GM21529 (cell line): ENCODE results near the gene RAB11FIP5.
"Not testable (repeated sequence)": the region's sequence is repeated elsewhere in the genome, so short reads cannot be mapped to it uniquely, and the experiment has no call there.

Experiments
- ATAC-seq: cut with Tn5 transposase; IDR thresholded peaks from one replicate; pipeline ENCODE4 v1.9.1; 2021; ENCODE audit not compliant: unreplicated experiment

The RAB11FIP5 gene

DNA sequence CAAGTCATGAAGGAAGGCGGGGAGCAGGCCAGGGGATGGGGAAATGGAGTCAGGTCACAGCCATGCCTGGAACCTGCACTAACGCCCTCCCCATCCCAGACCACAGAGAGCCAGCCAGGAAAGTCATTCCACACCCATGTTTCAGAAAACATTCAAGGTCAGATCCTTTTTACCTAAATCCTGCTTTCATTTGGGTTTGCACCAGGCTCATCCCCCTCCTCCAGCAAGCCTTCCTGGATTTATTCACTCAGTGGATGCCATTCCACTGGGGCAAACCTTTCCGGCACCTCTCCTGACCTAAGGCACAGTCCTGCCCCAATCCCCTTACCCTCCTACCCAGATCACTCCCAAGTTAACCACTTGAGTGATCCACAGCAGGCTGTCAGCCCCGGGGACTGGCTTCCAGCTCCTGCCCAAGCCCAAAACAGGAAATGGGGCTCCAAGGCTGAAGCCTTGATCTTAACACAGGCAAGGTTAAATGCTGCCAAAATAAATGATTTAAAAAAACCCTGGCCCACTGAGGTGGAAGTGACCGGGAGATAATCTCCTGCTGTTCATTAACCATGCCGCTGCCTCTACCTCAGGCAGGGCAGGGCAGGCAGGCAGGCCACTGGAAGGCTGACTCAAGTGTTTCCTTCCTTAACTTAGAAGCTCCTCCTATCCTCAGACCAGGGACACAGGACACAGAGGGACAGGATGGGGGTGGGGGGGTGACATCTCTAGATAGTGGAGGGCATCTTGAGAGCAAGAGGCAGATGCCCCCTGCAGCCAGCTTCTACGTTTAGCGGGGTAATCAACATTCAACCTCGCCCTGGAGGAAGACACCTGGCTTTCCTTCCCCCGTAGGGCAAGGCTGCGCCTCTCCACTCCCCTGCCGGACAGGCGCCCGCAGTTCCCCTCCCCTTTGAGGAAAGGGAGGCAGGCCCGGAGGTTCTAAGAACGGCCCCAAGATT is 1.4 kb downstream of the RAB11FIP5 start:
- no peak for ATAC-seq

GRCh38 chr2:73110168-73111072 is 2.3 kb downstream of the RAB11FIP5 start:
- no peak for ATAC-seq

- ATAC-seq, result no peak
Observed at GRCh38 chr2:73109431-73110167, 3.1 kb downstream of the RAB11FIP5 start.

DNA sequence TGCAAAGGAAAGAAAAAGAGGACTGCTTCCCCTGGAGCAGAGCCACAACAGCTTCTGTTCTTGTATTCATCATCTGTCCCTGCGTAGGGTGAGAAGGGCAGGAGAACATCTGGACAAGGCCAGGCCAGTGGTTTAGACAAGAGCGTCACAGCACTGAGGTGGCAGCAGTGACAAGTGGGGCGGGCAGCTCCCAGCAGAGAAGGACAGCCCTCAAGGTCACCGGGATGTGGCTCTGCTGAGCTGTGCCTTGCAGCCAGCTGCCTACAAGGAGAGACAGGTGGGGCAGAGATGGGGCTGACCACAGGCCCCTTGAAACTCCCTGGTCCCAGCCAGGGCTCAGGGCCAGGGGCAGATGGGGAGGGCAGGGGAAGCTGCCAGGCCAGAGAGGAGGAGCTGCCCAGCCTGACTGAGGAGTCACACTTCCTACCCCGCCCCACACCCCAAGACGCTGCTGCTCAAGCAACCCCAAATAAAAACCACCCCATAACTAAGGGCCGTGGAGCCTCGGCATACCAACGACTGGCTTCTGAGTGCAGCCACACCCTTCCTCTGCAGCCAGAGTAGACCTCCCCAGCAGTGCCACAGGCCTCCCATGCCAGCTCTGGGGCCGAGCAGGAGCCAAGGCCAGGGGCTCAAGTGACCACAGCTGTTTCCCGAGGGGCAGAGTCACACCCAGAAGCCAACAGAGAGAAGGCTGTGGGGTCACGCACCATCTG is 5.4 kb downstream of the RAB11FIP5 start:
- ATAC-seq, result no peak

- no peak for ATAC-seq
Observed at GRCh38 chr2:73106791-73107190, 6.0 kb downstream of the RAB11FIP5 start.

GRCh38 chr2:73105511-73105971 is 7.2 kb downstream of the RAB11FIP5 start:
- ATAC-seq, result no peak

GRCh38 chr2:73104933-73105332 is 7.8 kb downstream of the RAB11FIP5 start:
- ATAC-seq, result no peak

- no peak for ATAC-seq
Observed at GRCh38 chr2:73103018-73103542, 9.7 kb downstream of the RAB11FIP5 start.

DNA sequence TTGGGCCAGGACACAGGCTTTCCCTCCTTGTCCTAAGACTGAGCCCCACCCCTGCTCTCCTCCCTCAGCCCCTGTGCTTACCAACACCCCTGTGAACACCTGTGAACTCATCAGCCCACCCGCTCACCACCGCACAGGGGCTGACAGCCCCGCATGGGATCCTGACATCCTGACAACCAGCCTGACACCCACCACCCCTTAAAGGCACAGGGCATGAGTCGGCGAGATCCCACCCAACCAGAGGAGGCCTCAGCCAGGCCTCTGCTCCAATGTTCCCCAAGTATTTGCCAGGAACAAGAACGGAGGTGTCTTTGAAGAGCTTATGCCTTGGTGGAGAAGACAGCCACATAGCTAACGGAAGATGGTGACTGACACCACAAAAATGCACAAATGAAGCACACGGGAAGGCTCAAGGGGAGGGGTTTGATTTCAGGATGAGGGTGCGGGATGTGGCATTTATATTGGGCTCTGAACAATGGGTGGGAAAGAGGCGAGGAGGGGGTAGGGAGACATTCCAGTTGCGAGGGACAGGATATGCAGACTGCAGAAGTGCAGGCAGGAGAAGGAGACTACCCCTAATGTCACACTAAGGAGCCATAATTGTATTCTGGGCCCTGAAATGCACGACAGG is 11.0 kb downstream of the RAB11FIP5 start:
- no peak for ATAC-seq

DNA sequence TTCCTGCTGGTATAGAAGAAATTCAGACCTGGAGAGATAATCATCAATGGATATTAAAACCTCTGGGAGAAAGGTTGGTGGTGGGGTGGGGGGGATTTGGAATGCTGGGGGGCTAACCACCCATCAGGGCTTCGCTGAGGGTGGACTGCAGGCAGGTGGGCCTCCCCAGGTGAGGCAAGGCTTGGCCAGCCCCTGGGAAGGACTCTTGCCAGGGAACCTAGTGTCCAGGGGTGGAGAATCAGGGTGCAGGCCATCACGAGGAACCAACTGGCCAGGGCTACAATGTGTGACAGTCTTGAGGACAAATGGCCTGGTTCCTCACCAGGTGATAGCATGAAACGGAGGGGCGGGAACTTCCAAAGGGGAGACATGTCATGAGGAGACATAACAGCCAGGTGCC is 11.8 kb downstream of the RAB11FIP5 start:
- ATAC-seq, result no peak

GRCh38 chr2:73099486-73099885 is 13.3 kb downstream of the RAB11FIP5 start:
- ATAC-seq, result no peak

DNA sequence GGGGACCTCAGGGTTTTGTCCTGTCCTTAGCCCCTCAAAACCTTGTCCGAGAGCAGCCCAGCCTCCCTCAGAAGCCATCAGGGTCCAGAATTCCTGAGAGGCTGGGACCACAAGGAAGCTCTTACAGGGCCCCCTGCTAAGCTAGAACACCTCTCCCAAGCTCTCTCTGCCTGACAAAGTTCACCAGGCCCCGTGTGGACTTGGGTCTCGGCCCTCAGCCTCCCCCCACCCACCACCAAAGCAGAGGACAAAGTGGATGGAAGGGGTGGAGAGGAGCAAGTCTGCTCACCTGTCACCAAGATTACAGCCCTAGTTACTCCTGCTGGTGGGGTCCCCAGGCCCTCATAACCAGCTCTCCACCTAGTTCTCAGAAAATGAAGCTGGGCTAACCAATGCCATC is 16.8 kb downstream of the RAB11FIP5 start:
- no peak for ATAC-seq

DNA sequence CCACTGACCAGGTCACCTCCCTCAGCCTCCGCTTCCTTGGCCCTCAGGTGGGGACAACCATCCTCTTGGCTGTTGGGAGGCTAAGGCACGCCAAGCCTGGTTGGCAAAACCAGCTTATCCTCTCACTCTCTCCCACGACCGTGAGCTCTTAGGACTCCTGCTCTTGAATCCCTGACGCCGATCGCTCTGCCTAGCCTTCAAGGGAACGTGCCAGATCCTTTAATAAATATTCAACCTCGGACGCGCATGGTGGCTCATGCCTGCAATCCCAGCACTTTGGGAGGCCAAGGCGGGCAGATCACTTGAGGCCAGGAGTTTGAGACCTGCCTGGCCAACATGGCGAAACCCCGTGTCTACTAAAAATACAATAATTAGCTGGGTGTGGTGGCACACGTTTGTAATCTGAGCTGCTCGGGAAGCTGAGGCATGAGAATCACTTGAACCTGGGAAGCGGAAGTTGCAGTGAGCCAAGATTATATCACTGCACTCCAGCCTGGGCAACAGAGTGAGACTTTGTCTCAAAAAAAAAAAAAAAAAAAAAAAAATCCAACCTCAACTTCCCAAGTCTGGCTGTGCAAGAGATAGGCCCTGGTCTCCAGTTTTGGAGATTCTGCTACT is 19.0 kb downstream of the RAB11FIP5 start:
- ATAC-seq, result not testable (repeated sequence)

DNA sequence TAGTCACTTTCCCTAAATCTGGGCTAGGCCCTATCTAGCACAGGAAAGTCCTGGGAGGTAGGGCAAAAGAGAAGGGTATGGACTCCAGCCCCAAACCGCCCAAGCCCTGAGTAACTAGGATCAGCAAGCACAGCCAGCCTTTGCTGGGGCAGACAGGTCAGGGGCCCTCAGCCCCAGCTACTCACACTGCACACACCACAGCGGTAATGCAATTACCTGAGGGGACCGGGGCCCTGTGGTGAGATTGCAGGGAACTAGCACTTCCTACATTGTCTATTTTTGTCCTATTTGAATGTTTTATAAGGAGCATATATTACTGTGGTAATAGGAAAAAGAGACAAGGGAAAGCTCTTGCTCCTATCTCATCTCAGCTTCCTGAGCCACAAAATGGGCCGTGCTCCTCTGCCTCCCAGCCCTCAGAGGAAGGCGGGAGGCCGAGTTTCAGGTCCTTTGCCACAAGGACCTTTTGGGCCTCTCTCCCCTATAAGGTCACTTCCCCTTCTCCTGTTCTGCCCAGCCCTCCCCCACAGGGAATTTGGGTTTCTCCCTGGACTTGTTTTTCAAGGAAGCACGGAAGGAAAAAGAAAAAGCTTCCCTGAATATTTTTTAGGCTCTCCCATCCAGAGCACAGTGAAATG is 20.5 kb downstream of the RAB11FIP5 start:
- no peak for ATAC-seq

GRCh38 chr2:73091696-73092095 is 21.1 kb downstream of the RAB11FIP5 start:
- no peak for ATAC-seq

DNA sequence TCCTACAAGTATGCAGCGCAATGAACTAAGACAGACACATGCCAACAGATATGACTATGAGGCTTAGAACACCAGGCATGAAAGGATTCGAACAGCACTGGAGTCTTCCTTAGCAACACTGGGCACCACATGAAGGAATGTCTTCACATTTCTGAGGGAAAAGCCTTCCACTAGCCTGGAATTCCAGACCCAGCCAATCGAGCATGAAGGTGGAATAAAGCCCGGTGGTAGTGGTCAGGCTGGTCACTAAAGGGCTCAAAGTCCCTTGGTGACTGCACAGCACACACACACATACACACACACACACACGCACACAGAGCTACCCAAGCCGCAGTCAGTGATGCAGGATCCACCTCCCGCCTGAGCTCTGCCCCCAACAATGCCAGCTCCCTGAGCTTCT is 21.6 kb downstream of the RAB11FIP5 start:
- ATAC-seq, result no peak

DNA sequence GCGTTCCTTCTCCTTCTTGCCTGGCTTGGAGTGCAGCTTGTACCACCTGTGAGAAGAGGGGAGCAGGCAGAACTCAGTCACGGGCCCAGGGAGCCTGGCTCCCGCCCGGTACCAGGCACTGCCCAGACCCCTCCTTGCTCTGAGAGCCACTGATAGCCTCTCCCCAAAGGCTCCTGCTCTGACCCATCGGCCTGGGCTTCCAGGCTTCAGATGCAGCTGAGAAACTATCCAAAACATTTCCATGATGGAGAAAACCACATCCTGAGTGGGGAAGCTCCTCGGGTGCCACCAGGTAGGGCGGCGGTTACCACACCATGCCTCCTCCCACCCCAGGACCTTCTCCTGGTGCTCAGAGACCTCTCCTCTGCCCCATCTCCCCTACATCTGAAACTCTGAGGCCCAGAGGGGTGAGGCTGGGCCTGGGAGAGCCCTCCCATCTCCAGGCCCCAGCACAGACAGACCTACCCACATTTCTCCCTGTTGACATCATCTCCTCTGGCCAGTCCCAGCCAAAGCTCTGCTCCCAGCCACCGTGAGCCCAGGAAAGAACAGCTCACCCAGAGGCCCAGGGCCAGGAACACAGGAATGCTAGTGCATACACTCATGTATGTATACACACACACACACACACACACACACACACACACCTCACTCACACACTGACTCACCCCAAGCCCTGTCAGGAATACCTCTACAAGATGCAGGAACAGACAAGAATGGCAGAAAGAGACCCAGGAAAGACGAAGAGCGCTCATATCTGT is 23.3 kb downstream of the RAB11FIP5 start:
- no peak for ATAC-seq

DNA sequence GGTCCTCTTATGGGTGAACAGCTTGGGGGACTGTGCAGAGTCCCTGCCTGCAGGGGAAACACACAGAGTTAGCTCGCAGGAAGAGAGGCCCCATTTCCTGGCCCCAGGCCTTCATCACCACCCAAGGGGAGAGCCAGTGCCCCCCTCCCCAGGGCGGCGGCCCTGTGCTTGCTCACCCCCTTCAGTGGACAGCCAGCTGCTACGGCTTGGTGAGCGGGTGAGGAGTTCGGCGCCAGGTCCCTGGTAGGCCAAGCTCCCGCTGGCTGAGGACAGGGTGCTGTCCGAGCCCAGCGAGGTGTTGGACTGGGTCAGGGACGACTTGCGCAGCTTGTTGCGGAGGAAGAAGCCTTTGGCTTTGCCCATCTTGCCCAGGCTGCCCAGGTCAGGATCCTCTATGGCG is 24.0 kb downstream of the RAB11FIP5 start:
- no peak for ATAC-seq
